NCI-H526 treated with DMSO at 0.1 percent for 48 hours (cell line): ENCODE measurements around the gene RNF187.

Source experiments
- DNase-seq: peaks from one replicate; lab custom pipeline; 2025; lab: John Stamatoyannopoulos, UW

The RNF187 gene

GRCh38 chr1:228487336-228488124 is at the start of gene RNF187:
Gene RNF187, plus strand, starts transcription at chr1:228487382.
- DNase-seq: no peak

DNA sequence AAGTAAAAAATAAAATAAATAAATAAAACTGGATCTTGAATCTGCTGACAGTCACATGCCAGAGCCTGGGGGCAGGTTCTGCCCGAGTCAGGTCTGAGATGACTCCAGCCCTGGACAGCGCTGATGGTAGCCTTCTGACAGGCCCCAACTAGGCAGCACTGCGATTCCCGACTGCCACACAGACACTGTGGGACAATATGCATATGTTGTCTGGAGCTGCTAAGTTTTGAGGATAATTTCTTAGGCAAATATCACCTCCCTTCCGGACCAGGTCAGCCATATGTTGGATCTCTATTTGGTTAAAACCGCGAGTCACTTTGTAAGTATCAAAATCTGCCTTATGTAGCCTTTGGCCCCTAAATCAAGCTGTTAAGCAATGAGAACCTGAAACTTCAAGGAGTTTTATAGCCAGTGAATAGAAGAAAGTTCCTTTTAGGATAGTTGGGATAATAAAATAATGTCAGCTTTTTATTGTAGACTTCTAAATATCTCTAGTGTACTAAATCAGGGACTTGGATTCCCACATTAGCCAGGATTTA is 49.7 kb upstream of the RNF187 start:
- no peak for DNase-seq

- DNase-seq: no peak
Observed at GRCh38 chr1:228438266-228438665, 48.9 kb upstream of the RNF187 start.

DNA sequence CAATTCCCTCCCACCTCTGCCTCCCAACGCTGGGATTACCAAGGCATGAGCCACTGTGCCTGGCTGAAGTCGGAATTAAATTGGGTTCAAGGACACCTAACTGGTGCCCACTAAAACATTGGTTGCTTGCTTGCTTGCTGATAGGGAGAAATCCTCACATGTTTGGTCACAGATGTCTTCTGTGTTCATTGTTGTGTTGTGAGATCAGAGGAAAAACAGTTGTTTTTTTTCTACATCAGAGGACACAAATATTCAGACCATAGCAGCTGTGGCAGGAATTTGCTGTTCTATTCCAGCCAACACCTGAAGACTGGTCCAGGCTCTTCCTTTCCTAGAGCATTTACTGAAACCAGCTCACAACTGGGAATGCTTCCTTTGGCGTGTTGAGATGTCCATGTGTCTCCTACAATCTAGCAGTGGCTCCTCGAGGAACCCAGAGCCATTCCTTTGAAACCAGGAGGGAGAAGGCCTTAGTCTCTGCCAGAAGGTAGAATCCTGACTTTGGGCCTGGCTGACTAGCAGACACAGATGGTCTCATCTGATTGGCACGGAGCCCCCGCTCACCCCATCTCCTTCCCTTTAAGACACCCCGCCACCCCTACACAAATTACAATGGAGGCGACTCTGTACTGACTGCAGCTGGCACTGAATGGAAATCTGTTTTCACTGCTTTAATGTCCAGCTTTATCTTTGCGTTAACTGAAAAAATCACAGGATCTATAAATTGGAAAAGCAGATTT is 46.3 kb upstream of the RNF187 start:
- no peak for DNase-seq

DNA sequence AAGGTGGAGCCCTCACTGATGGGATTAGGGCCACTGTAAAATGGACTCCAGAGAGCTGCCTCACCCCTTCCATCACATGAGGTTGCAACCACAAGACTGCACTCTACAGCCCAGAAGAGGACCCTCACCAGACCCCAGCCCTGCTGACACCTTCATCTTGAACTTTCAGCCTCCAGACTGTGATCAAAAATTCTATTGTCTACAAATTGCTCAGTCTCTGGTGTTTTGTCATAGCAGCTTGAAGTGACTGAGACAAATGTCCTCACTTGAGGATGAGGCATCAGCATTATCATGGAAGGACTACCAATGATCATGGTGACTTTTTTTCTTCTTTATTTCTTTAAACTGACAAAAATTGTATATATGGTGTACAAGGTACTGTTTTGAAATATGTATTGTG is 43.8 kb upstream of the RNF187 start:
- no peak for DNase-seq

- no peak for DNase-seq
Observed at GRCh38 chr1:228445490-228445842, 41.7 kb upstream of the RNF187 start.

GRCh38 chr1:228445843-228446650 is 41.1 kb upstream of the RNF187 start:
- DNase-seq: peak; percentile 16

DNA sequence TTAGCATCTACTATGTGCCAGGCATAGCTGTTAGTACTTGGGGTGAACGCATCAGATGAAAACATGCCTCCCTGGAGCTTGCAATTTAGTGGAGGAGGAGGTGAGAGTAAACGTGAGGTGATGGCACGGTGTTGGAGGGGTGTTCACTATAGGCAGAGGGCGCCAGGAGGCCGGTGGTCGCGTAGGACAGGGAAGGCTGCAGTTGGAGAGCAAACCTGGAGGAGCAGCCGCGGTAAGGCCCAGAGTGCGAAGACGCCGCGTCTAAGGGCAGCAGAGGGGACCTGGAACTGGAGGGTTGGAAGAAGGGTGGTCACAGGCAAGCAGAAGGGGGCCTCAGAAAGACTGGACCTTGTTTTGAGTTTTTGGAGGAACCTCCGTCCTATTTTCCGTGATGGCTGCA is 40.3 kb upstream of the RNF187 start:
- no peak for DNase-seq

DNA sequence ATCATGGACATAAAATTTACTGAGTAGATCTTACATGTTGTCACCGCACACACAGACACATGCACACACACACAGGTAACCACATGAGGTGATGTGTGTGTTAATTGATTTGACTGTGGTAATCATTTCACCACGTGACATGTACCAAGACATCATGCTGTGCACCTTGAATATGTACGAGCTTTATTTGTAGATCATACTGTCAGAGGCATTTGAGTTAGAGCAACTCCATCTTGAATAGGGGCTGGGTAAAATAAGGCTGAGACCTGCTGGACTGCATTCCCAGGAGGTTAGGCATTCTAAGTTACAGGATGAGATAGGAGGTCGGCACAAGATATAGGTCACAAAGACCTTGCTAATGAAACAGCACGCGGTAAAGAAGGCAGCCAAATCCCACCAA is 38.8 kb upstream of the RNF187 start:
- DNase-seq: no peak

GRCh38 chr1:228450200-228450599 is 37.0 kb upstream of the RNF187 start:
- no peak for DNase-seq

GRCh38 chr1:228452194-228453021 is 34.8 kb upstream of the RNF187 start:
- DNase-seq: no peak

- no peak for DNase-seq
Observed at GRCh38 chr1:228453022-228453560, 34.1 kb upstream of the RNF187 start.

GRCh38 chr1:228453614-228454013 is 33.6 kb upstream of the RNF187 start:
- DNase-seq: no peak

DNA sequence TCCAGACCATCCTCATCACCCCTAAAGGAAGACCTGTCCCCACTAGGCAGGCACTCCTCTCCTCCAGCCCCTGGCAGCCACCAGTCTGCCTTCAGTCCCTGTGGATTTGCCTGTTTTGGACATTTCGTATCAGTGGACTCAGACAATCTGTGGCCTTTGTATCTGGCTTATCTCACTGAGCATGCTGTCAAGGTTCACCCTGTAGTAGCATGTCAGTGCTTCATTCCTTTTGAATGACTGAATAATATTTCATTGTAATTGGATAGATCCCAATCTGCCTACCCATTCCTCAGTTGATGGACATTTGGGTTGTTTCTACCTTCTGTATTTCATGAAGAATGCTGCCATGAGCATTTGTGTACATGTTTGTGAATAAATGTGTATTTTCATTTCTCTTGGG is 32.9 kb upstream of the RNF187 start:
- no peak for DNase-seq

GRCh38 chr1:228455715-228456114 is 31.5 kb upstream of the RNF187 start:
- no peak for DNase-seq

DNA sequence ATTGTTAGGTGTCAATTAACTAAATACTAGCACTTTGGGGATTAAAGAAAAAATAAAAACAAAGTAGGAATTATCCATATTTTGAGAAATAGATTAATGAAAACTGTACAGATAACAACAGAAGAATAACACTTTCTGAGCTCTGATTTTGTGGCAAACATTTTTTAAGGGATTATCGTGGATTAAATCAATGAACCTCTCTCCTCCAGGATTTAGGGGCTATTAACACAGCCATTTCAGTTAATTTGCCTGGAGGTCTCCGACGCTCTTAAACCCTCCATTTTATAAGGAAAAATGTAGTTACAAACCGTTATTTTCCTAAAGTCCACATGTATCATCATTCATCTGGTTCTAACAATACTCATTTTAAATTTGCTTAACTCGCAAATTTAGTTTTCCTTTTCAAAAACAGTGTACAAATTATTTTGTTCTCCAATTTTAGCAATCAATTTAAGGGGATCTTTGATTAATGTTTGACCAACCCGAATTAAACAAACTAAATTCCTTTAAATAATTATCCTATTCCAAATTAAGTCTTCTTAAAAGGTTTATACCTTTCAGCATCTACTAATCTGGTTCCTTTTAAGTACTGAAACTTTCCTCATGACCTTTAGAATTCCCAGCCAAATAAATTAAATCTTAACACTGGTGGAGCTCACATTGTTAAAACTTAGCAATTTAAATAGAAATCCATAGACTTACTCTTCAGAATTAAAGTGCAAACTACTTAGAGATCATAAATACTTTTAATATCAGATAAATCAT is 30.7 kb upstream of the RNF187 start:
- DNase-seq: no peak

DNA sequence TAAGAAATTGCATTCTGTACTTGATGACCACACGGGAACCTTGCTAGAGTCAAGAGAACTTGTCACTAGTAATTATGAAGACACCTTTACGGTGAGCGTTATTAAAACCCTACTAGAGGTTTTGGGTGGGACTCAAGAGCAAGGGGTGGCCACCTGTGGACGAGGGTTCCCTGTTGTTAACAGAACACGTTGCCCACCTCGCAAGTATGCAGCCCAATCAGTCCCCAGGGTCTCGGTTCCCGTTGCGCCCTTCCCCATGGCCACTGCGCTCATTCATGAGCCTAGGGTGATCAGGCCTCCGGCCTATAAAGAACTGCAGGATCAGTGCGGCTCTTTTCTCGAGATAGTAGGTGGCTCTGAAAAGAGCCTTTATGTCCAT is 30.2 kb upstream of the RNF187 start:
- DNase-seq: no peak

- peak; percentile 79 for DNase-seq
Observed at GRCh38 chr1:228457396-228458176, 29.6 kb upstream of the RNF187 start.

- no peak for DNase-seq
Observed at GRCh38 chr1:228459091-228459993, 27.8 kb upstream of the RNF187 start.
